ENCODE measurements around the gene UBP1. TPM values are rescaled to one million over a fixed set of nuclear protein-coding genes. Genes with fewer than 3 reads are reported as not detected.

Gene UBP1
- total and polyA plus RNA-seq, 9 of the 15 experiments (the other 6 are each of a cell fraction or from before 2014, with no cell fraction given), result 13.6 to 143 (median 79.6) TPM

DNA sequence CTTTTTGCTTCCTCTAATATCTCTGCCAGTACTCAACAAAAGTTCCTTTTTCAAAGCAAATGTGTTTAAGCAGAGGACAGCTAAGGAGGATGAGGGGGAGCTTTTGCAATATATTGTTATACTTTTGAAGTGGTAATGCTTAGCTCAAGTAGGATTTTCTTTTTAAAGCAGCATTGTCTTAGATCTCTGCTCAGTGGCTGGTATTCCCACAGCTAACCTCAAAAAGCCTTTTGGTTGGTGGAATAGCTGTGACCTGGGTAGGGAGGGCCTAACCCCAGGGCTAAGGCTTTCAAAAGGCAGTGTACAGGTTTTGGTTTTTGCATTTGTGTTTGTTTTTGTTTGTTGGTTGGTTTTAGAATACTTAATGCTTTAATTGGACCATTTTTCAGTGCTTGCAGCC lies 76.1 kb downstream of the UBP1 start:
- H4K20me1 ChIP-seq (replicated peaks; ENCODE audit: control insufficient read depth, insufficient read depth, low read length), result no peaks in the 10 kb centered on the region
- no peak for TF ChIP-seq TOE1 (IDR thresholded peaks at IDR 0.05; ENCODE audit: borderline replicate concordance)
- no peak for TF ChIP-seq TOE1 (CRISPR knock-in tag; IDR thresholded peaks at IDR 0.05; ENCODE audit: borderline replicate concordance, low read depth)
- TF ChIP-seq CHCHD3 (CRISPR knock-in tag; IDR thresholded peaks at IDR 0.05), result no peak
- TF ChIP-seq ELF1 (tag; IDR thresholded peaks at IDR 0.05), result no peak
- TF ChIP-seq KDM5B (IDR thresholded peaks at IDR 0.05; ENCODE audit: insufficient replicate concordance, low read depth, low read length), result no peak
- TF ChIP-seq RFX5 (IDR thresholded peaks at IDR 0.05; ENCODE audit: low read depth, low read length), result no peak
- no peak for TF ChIP-seq ZNF707 (CRISPR knock-in tag; conservative IDR thresholded peaks at IDR 0.05)
- TF ChIP-seq GATAD2B (IDR thresholded peaks at IDR 0.05; ENCODE audit: borderline replicate concordance), result no peak
- TF ChIP-seq PTTG1 (tag; IDR thresholded peaks at IDR 0.05; ENCODE audit: low read depth), result no peak
- TF ChIP-seq HEY1 (CRISPR knock-in tag; IDR thresholded peaks at IDR 0.05; ENCODE audit: borderline replicate concordance), result no peak
- no peak for TF ChIP-seq NCOA4 (IDR thresholded peaks at IDR 0.05; ENCODE audit: partially characterized antibody)
- TF ChIP-seq, protein P1, sequence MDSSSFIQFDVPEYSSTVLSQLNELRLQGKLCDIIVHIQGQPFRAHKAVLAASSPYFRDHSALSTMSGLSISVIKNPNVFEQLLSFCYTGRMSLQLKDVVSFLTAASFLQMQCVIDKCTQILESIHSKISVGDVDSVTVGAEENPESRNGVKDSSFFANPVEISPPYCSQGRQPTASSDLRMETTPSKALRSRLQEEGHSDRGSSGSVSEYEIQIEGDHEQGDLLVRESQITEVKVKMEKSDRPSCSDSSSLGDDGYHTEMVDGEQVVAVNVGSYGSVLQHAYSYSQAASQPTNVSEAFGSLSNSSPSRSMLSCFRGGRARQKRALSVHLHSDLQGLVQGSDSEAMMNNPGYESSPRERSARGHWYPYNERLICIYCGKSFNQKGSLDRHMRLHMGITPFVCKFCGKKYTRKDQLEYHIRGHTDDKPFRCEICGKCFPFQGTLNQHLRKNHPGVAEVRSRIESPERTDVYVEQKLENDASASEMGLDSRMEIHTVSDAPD (CRISPR knock-in tag; IDR thresholded peaks at IDR 0.05), result no peak
- no peak for TF ChIP-seq HDAC2 (IDR thresholded peaks at IDR 0.05)
- no peak for TF ChIP-seq MAFK (IDR thresholded peaks at IDR 0.05; ENCODE audit: low read length)
- TF ChIP-seq, protein P2, sequence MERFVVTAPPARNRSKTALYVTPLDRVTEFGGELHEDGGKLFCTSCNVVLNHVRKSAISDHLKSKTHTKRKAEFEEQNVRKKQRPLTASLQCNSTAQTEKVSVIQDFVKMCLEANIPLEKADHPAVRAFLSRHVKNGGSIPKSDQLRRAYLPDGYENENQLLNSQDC (CRISPR knock-in tag; IDR thresholded peaks at IDR 0.05), result no peak
- no peak for TF ChIP-seq FOXM1 (IDR thresholded peaks at IDR 0.05; ENCODE audit: low read depth)
- no peak for TF ChIP-seq FOXM1 (CRISPR knock-in tag; IDR thresholded peaks at IDR 0.05; ENCODE audit: low read depth)
- H2AFZ ChIP-seq (ENCODE audit: low read depth, low read length), result no peak overlapping the region
- ATAC-seq (0 out of 3 replicates have a peak, but pooled peaks have one; percentile 37), DNase-seq (ENCODE audit: extremely low read depth in 1 of 4, low spot score in 3 of 4) (no peak), FAIRE-seq (no peak)
- ChIA-PET CTCF (ENCODE audit: low intra/inter-chr PET ratio) (no interaction called here), POLR2A (interaction anchor here (2.2 kb wide), 1 partner anchor 9 kb away, joined by 10 read pairs; no protein-coding TSS in a partner anchor)
- BruUV-seq (replicated peaks), result no TSS peak
- in situ Hi-C loops (cut with MboI) (no loop called here), intact Hi-C loops (cut with micrococcal nuclease) (no loop called here)
- no peaks in the 10 kb centered on the region for H3K9me1 ChIP-seq (ENCODE audit: control insufficient read depth, insufficient read depth, low read length)
- no peak overlapping the region for H3K4me3 ChIP-seq
- no peaks in the 10 kb centered on the region for H3K27me3 ChIP-seq (ENCODE audit: control insufficient read depth in 2 of 2, insufficient read depth in 2 of 2, low read length in 2 of 2)
- peaks cover 0 to 5% of the 10 kb centered on the region in 2 experiments; a peak in 2 of 5 replicates for H3K4me1 ChIP-seq (replicated peaks in 1 of 2; ENCODE audit: control insufficient read depth in 2 of 2, insufficient read depth in 2 of 2, low read length in 2 of 2)
- H3K27ac ChIP-seq (ENCODE audit: extremely low read depth, low read depth, low read length), result no peak overlapping the region
- H3K36me3 ChIP-seq (ENCODE audit: control insufficient read depth, insufficient read depth, low read length), result no peaks in the 10 kb centered on the region
- no peaks in the 10 kb centered on the region for H3K79me2 ChIP-seq (ENCODE audit: control insufficient read depth, insufficient read depth, low read length)
- no peak overlapping the region for H3K4me2 ChIP-seq (ENCODE audit: insufficient read depth, low read length)
- no peaks in the 10 kb centered on the region for H3K9me3 ChIP-seq (replicated peaks; ENCODE audit: control insufficient read depth, insufficient read depth, low read depth, low read length)
- no peak overlapping the region for H3K9ac ChIP-seq (ENCODE audit: insufficient read depth in 1 of 2, low read depth in 2 of 2, low read length in 2 of 2)
